HG02970 (cell line): ENCODE results near the gene CORO6.

Source experiments
- ATAC-seq: cut with Tn5 transposase; IDR thresholded peaks from one replicate; pipeline ENCODE4 v1.9.1; 2021; ENCODE audit warnings: mild to moderate bottlenecking, moderate library complexity, moderate number of reproducible peaks; ENCODE audit not compliant: unreplicated experiment, low FRiP score

Gene CORO6

GRCh38 chr17:29640413-29640812 lies 17.7 kb upstream of the CORO6 start:
- ATAC-seq, result no peak

- ATAC-seq, result no peak
These were observed 11.2 kb upstream of the CORO6 start for GRCh38 chr17:29633886-29634285.

DNA sequence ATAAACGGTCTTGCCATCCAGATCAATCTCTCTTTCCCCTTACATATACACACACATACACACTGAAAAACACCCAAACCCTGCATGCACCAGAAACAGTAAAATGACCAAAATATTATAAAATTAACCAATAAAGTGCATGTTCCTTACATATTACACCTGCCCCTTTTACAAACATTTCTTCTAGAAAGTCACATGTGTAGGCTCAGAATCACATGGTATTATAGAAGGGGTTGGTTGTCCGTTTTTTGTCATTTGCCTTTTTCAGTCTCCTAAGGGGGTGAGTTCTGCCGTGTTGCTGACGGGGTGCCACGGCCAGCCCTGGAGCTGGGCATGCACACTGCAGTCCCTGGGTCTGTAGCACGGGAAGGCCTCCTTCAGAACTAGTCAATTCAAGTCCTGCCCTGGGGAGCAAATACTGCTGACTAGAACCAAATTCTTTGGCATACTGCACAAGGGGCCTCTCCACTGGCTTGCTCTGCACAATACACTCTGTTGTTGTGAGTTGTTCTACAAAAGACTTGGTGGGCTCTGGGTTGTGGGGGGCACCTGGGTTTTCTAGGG lies 8.0 kb upstream of the CORO6 start:
- no peak for ATAC-seq

DNA sequence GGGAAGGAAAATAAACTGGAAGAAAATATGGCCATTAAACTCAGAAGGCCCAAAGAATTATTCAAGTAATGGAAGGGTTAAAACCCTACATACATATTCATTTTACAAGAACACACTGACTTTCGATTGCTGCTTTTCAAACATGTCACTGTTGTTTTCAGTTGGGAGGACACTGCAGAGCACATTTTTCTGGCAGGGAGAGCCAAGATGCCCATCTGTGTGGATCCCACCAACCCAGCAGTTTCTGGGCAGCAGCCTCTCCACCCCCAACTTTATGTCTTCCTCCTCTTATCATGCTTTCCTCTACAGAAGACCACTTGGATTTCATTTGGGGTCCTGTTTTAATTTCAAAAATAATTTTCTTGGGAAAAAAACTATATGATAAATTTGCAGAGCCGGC lies 7.1 kb upstream of the CORO6 start:
- ATAC-seq, result no peak

DNA sequence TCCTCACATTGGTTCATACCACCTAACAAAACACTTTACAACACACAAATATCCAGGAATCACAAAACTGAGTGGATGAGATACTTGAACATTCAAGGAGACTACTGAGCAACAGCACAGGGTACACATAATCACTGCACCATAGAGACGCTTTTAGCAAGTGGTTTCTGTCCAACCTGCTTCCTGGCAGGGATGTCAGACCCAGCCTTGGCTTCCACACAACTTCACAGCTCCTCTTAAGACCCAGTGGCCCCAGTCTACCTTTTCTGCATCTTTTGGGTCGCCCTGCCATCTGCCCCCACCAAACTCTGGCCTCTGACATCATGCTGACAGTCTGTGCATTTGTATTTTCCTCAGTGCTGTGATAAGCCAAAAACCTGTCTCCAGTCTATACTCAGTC lies 5.9 kb upstream of the CORO6 start:
- no peak for ATAC-seq

- ATAC-seq, result no peak
These were observed 5.2 kb upstream of the CORO6 start for GRCh38 chr17:29627951-29628350.

DNA sequence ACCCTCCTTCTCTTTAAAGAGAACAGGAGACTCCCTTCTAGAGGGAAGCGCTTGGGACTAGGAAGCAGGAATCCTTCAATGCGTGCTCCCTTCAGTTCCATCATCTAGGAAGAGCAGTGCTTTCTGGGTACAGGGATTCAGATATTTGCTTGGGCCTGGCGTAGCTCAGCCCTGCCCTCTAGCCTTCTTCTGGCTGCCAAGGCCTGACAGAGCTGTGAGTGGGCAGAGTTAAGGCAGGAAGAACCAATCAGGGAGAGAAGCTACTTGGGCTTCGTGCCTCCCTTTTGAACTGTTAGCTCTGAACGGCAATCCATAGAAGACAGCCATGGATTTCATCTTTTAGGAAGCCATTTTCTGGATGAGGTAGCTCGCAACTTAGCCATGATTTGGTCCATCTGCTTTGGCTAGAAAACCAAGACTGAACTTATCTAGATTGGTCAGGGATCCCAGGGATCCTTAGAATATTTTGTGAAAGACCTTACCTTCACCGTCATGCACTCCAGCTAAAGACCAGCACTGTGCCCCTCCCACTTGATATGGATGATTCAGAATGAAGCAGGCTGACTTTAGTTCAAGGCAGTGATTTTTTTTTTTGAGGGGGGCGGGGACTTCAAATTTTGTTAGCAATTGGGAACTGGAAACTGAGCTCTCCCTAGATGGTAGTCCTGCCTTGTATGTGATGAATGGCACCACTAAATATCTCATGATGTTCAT lies 2.5 kb upstream of the CORO6 start:
- ATAC-seq, result no peak

- ATAC-seq, result no peak
These were observed 1.9 kb upstream of the CORO6 start for GRCh38 chr17:29624586-29624985.

DNA sequence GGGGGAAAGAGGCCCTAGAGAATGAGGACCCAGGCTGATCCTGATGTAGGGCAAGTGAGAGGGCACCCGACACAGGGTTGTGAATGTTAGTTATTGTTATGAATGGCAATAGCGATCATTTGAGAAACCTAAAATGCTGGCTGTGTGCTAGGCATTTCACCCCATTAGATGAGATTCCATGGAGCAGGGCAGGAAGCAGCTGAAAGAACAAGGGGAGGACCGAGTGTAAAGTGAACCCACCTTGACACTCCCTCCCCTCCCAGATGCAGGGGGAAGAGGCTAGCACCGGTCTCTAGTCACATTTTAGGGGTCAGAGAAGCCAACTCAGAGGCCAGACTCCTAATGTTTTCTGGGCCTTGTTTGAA lies 553 bp upstream of the CORO6 start:
- no peak for ATAC-seq

DNA sequence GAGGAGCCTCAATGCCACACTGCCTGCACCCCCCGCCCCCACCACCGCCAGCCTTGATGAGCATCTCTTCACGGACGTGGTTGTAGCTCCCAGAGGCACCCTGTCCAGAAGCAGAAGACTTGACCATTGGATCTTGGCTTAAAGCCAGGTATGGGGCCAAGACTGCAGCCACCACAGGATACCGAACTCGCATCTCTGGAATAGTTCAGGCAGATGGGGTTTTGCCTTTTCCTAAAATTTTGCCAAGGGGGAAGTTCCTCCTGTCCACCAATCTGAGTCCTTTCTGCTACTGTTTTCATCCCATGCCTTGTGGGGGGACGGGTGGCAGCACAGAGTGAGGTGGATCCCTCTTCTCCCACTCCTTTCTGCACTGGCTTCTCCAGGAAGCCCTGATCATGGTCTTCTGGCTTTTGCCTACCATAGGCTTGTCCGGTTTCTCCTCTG lies 939 bp downstream of the CORO6 start:
- no peak for ATAC-seq

- no peak for ATAC-seq
These were observed 1.8 kb downstream of the CORO6 start for GRCh38 chr17:29620779-29621500.

- no peak for ATAC-seq
These were observed 2.4 kb downstream of the CORO6 start for GRCh38 chr17:29620271-29620670.

- ATAC-seq, result no peak
These were observed 3.5 kb downstream of the CORO6 start for GRCh38 chr17:29619251-29619650.

- ATAC-seq, result no peak
These were observed 4.2 kb downstream of the CORO6 start for GRCh38 chr17:29618272-29619065.

GRCh38 chr17:29617481-29618271 lies 5.0 kb downstream of the CORO6 start:
- no peak for ATAC-seq

GRCh38 chr17:29617125-29617480 lies 5.6 kb downstream of the CORO6 start:
- no peak for ATAC-seq

- no peak for ATAC-seq
These were observed 6.2 kb downstream of the CORO6 start for GRCh38 chr17:29616300-29617048.

- peak; percentile 62 for ATAC-seq
These were observed 7.0 kb downstream of the CORO6 start for GRCh38 chr17:29615492-29616299.

DNA sequence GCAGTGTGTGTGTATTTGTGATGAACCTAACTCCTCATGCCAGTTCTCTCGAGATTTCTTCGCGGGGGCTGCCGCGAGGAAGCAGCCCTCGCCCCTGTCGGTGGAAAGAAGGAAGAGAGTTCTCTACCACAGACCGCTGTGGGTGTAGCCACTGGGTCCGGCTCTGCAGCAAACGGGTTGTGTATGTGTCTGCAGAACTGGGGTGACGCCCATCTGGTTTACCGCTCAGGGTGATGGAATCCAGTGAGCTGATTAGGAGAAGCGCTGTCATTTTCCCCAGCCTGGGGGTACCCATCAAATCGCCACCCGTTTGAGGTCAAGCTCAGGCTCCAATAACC lies 7.7 kb downstream of the CORO6 start:
- no peak for ATAC-seq
